Osteoblast (primary cell): ENCODE data around the gene NGEF. TPM values are rescaled to one million over a fixed set of nuclear protein-coding genes. Genes with fewer than 3 reads are reported as not detected.

ENCODE experiments used
- DNase-seq: peaks from one replicate; pipeline ENCODE4 v3.0.0; 2011; ENCODE audit warnings: low spot score, mixed read lengths; ENCODE audit not compliant: insufficient read length; ENCODE audit errors: missing footprints
- H2AFZ ChIP-seq: 2 replicates; pipeline ENCODE4 v1.6.0; 2011; ENCODE audit warnings: mild to moderate bottlenecking, low read length
- H3K27ac ChIP-seq: 2 replicates; pipeline ENCODE4 v1.5.1; 2011; ENCODE audit warnings: mild to moderate bottlenecking, low read depth, low read length, moderate library complexity
- H3K27me3 ChIP-seq: 2 replicates; pipeline ENCODE4 v1.6.0; 2012; ENCODE audit warnings: mild to moderate bottlenecking, control low read depth, inconsistent platforms, low read length, moderate library complexity; ENCODE audit not compliant: insufficient read depth
- H3K36me3 ChIP-seq: 2 replicates; pipeline ENCODE4 v1.5.1; 2011; ENCODE audit warnings: mild to moderate bottlenecking, low read length, control low read depth, moderate library complexity; ENCODE audit not compliant: insufficient read depth
- H3K4me1 ChIP-seq: 2 replicates; pipeline ENCODE4 v1.5.1; 2011; ENCODE audit warnings: mild to moderate bottlenecking, low read length, control low read depth, moderate library complexity; ENCODE audit not compliant: insufficient read depth
- H3K4me2 ChIP-seq: 2 replicates; pipeline ENCODE4 v1.6.0; 2011; ENCODE audit warnings: mild to moderate bottlenecking, low read length; ENCODE audit not compliant: insufficient read depth
- H3K4me3 ChIP-seq: fragments of 200-600 bp; sonication (generic); 3 replicates; pipeline ENCODE4 v1.5.1; 2012; ENCODE audit warnings: mild to moderate bottlenecking, low read length, inconsistent platforms; ENCODE audit not compliant: insufficient read depth
- H3K79me2 ChIP-seq: 2 replicates; pipeline ENCODE4 v1.6.0; 2012; ENCODE audit warnings: mild to moderate bottlenecking, low read length, control low read depth, inconsistent platforms; ENCODE audit not compliant: insufficient read depth
- H3K9me3 ChIP-seq: 2 replicates; pipeline ENCODE4 v1.5.1; 2011; ENCODE audit warnings: low read depth, low read length, control low read depth
- H4K20me1 ChIP-seq: 2 replicates; pipeline ENCODE4 v1.6.0; 2012; ENCODE audit warnings: mild to moderate bottlenecking, low read length, control low read depth; ENCODE audit not compliant: insufficient read depth
- total RNA-seq: library from RNA; depleted of rRNA; stranded (reverse); fragments of >200 nt; gene quantifications from 2 replicates; pipeline ENCODE4 v1.2.3, GENCODE V29; 2012
- TF ChIP-seq, protein P1 (sequence below): IDR thresholded peaks from 2 replicates; pipeline ENCODE4 v1.5.1; 2011; ENCODE audit warnings: mild to moderate bottlenecking, low read depth, low read length, moderate library complexity; ENCODE audit errors: extremely low read depth

The NGEF gene
- total RNA-seq, 1 donor: not detected

DNA sequence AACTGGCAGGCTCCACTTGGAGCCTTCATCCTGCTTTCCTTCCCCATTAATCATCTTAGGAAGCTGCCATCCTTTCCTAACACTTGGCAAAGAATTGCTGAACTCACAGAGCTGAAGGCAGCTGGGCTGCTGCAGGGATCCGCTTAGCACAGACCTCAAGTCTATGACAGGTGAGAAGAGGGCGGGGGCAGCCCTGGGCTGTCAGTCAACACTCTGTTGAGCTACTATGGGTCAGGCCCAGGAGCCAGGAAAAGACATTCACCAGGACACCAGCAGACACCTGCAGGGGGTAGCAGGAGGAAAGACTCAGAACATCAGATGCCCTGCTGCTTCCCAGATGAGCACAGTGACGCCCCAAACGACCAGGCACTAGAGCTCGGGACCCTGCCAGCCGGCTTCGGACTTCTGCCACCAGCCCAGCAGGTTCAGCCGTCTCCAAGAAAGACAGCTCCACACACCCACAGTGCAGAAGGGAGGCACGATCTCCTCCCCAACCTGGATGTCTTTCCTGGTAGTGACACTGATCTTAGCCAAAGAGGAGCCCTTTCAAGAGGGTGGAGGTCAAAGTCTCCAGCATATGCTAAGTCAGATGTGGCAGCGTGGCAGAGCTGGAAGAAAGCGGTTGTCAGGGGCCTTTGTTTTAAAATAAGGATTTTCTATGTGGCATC is 87.8 kb downstream of the NGEF start:
- DNase-seq: no peak
- no peaks in the 10 kb centered on the region for H4K20me1 ChIP-seq
- TF ChIP-seq, protein P1, sequence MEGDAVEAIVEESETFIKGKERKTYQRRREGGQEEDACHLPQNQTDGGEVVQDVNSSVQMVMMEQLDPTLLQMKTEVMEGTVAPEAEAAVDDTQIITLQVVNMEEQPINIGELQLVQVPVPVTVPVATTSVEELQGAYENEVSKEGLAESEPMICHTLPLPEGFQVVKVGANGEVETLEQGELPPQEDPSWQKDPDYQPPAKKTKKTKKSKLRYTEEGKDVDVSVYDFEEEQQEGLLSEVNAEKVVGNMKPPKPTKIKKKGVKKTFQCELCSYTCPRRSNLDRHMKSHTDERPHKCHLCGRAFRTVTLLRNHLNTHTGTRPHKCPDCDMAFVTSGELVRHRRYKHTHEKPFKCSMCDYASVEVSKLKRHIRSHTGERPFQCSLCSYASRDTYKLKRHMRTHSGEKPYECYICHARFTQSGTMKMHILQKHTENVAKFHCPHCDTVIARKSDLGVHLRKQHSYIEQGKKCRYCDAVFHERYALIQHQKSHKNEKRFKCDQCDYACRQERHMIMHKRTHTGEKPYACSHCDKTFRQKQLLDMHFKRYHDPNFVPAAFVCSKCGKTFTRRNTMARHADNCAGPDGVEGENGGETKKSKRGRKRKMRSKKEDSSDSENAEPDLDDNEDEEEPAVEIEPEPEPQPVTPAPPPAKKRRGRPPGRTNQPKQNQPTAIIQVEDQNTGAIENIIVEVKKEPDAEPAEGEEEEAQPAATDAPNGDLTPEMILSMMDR: no peak
- H3K79me2 ChIP-seq: no peaks in the 10 kb centered on the region
- H3K9me3 ChIP-seq: no peaks in the 10 kb centered on the region
- no peaks in the 10 kb centered on the region for H3K36me3 ChIP-seq
- H3K27ac ChIP-seq: no peak overlapping the region
- H2AFZ ChIP-seq: no peak overlapping the region
- no peak overlapping the region for H3K4me3 ChIP-seq
- H3K4me2 ChIP-seq: no peak overlapping the region
- H3K4me1 ChIP-seq: peaks cover 4% of the 10 kb centered on the region
- peaks cover 29% of the 10 kb centered on the region for H3K27me3 ChIP-seq

DNA sequence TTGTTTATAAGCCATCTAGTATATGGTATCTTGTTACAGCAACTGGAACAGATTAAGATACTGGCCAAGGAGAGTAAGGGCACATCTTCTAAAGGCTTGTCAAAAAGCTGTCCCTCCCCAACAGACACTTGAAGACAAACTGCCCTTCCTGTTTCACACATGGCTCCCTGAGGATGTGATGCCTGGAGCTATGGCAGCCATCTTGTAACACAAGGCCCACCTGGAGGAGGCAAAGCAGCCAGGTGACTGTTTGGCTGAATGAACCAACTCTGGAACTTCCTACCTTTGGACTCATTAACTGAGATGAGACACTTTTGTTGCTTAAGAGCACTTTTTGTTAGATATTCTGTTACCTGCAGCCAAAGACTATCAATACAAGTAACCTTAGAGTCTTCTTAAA is 88.6 kb downstream of the NGEF start:
- TF ChIP-seq, protein P1: no peak
- H4K20me1 ChIP-seq: no peaks in the 10 kb centered on the region
- H3K9me3 ChIP-seq: no peaks in the 10 kb centered on the region
- DNase-seq: no peak
- H3K4me3 ChIP-seq: no peak overlapping the region
- H3K27ac ChIP-seq: no peak overlapping the region
- no peak overlapping the region for H3K4me2 ChIP-seq
- no peak overlapping the region for H2AFZ ChIP-seq
- peaks cover 27% of the 10 kb centered on the region for H3K27me3 ChIP-seq
- no peaks in the 10 kb centered on the region for H3K79me2 ChIP-seq
- peaks cover 4% of the 10 kb centered on the region for H3K4me1 ChIP-seq
- no peaks in the 10 kb centered on the region for H3K36me3 ChIP-seq

DNA sequence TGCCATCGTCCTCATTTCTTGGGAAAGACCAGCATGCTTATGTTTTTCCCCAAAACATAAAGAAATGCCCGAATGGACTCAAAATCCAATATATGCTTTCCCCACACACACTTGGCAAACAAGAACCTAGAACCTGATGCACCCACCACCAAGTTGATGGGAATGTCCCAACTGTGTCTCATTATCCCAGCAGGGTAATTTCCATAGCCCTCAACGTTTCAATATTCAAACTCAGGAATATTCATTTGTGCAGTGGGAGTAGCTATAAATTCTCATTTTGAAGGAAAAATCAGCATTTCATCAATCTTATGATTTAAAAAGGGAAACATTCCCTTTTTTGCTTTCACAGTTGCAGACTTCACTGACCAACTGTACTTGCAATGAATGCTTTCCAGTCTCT is 92.3 kb downstream of the NGEF start:
- no peaks in the 10 kb centered on the region for H3K79me2 ChIP-seq
- no peaks in the 10 kb centered on the region for H3K9me3 ChIP-seq
- H3K36me3 ChIP-seq: no peaks in the 10 kb centered on the region
- H3K27me3 ChIP-seq: peaks cover 4% of the 10 kb centered on the region
- no peaks in the 10 kb centered on the region for H3K4me1 ChIP-seq
- TF ChIP-seq, protein P1: no peak
- H4K20me1 ChIP-seq: no peaks in the 10 kb centered on the region
- no peak overlapping the region for H2AFZ ChIP-seq
- H3K4me2 ChIP-seq: no peak overlapping the region
- H3K4me3 ChIP-seq: no peak overlapping the region
- no peak for DNase-seq
- H3K27ac ChIP-seq: no peak overlapping the region

DNA sequence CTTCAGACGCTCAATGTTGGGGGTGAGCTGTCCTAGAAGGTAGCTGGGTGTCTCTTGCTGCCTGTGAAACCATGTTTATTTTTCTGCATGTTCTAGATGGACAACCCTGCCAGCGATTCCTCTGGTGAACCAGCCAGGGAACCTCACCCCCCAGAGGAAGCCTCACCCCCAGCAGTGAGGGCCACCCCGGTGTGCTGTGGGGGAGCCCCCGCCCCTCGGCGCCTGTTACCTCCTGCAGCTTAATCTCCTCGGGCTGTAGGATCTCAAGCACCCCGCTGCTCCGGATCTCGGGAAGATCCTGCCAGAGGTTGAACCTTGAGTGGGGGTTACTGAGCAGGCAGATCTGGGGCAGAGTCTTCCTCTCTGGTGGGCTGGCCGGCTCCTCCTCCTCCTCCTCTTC is 93.0 kb downstream of the NGEF start:
- Histone ChIP-seq H3K4me3 (no peak overlapping the region), H3K27me3 (peaks cover 3% of the 10 kb centered on the region)

More for the DNA sequence above, 93.0 kb downstream of the NGEF start:
- Histone ChIP-seq H3K4me2 (no peak overlapping the region), H3K4me1 (no peaks in the 10 kb centered on the region), H3K27ac (no peak overlapping the region), H3K79me2 (no peaks in the 10 kb centered on the region), H4K20me1 (no peaks in the 10 kb centered on the region), H2AFZ (no peak overlapping the region), H3K9me3 (no peaks in the 10 kb centered on the region), H3K36me3 (no peaks in the 10 kb centered on the region)
- no peak for DNase-seq
- TF ChIP-seq, protein P1: no peak
